Measurements from ENCODE around the gene AKT2. TPM values are rescaled to one million over a fixed set of nuclear protein-coding genes. Genes with fewer than 3 reads are reported as not detected.

The AKT2 gene
- total RNA-seq, 1 donor from 2014 or later: 105 TPM

DNA sequence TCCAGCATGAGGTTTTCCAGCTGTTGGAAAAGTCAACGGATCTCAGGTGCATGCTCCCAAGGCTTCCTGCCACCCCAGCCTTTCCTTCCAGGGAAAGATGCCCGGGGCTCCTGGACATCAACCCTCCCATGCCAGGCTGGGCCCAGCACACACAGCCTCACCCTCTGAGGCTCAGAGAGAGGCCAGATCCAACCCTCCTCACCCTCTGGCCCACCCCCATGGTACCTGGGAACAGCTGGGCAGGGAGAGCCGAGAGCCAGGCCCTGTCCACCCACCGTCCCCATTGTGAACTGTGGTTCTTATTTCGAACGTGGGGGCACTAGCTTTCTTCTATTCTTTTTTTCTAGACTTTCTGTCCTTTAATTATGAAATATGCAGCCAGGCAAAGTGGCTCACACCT, 48.8 kb downstream of the AKT2 start:
- Histone ChIP-seq H3K9me3 (no peaks in the 10 kb centered on the region), H3K27me3 (no peaks in the 10 kb centered on the region), H3K4me3 (no peak overlapping the region), H3K36me3 (peaks cover 0 to 70% of the 10 kb centered on the region in 2 donors), H3K27ac (no peak overlapping the region), H3K4me1 (peaks cover 9% of the 10 kb centered on the region)
- intact Hi-C loops (cut with DNase I): no loop called here
- DNase-seq (ENCODE audit: extremely low spot score in 2 of 2): no peak
- TF ChIP-seq POLR2A (IDR thresholded peaks at IDR 0.05) (no peak), POLR2AphosphoS5 (IDR thresholded peaks at IDR 0.05; ENCODE audit: insufficient read depth in 1 of 2, low read depth in 1 of 2) (no peak), CTCF (IDR thresholded peaks at IDR 0.05) (no peak)

DNA sequence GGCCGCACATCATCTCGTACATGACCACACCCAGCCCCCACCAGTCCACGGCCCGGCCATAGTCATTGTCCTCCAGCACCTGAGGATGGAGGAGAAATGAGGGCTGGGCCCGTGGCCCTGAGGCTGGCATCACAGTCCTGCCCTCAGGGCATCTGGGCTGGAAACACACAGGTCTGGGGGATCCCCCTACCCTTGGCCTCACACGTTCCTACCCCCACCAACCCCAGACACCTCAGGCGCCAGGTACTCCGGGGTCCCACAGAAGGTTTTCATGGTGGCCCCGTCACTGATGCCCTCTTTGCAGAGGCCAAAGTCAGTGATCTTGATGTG, 49.2 kb downstream of the AKT2 start:
- Histone ChIP-seq H3K9me3 (no peaks in the 10 kb centered on the region), H3K36me3 (peaks cover 0 to 69% of the 10 kb centered on the region in 2 donors), H3K27ac (no peak overlapping the region), H3K4me3 (no peak overlapping the region), H3K27me3 (no peaks in the 10 kb centered on the region), H3K4me1 (peaks cover 9% of the 10 kb centered on the region)
- TF ChIP-seq POLR2A (IDR thresholded peaks at IDR 0.05) (no peak), CTCF (IDR thresholded peaks at IDR 0.05) (no peak), POLR2AphosphoS5 (IDR thresholded peaks at IDR 0.05; ENCODE audit: insufficient read depth in 1 of 2, low read depth in 1 of 2) (no peak)
- intact Hi-C loops (cut with DNase I): no loop called here
- DNase-seq (ENCODE audit: extremely low spot score in 2 of 2): no peak

DNA sequence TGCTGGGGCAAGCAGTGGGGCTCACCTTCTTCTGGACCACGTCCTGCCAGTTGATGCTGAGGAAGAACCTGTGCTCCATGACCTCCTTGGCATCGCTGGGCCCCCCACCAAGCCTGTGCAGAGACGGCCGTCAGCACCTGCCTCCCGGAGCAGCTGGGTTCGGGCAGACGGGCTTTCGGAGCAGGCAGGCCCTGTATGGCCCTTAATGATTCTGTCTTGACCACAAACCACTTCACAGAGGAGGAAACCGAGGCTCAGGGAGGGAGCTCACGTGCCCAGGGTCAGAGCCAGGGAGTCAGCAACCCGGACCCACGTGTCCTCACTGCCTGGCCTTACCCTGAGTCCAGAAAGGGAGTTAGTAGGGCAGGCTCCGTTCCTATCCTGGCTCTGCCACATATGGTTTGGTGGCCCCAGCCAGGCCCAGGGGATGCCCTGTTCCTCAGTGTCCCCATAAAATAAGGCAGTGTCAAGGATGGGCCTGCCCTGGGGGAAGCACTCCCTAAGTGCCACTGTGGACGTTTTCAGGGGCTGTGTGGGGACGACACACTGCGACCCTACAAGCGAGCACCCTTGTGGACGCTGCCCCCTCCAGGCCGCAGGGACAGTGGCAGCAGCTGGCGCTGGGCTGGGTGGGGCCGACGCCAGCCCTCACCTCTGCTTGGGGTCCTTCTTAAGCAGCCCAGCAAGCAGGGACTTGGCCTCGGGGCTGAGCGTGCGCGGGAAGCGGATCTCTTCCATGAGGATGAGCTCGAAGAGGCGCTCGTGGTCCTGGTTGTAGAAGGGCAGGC, 49.7 kb downstream of the AKT2 start:
- H3K4me1 ChIP-seq: peaks cover 9% of the 10 kb centered on the region
- TF ChIP-seq POLR2AphosphoS5 (IDR thresholded peaks at IDR 0.05; ENCODE audit: insufficient read depth in 1 of 2, low read depth in 1 of 2) (no peak), CTCF (IDR thresholded peaks at IDR 0.05) (no peak), POLR2A (IDR thresholded peaks at IDR 0.05) (no peak)
- H3K9me3 ChIP-seq: no peaks in the 10 kb centered on the region
- H3K27ac ChIP-seq: no peak overlapping the region
- intact Hi-C loops (cut with DNase I): no loop called here
- DNase-seq (ENCODE audit: extremely low spot score in 2 of 2): no peak
- no peak overlapping the region for H3K4me3 ChIP-seq
- H3K36me3 ChIP-seq: peaks cover 0 to 65% of the 10 kb centered on the region in 2 donors
- no peaks in the 10 kb centered on the region for H3K27me3 ChIP-seq

GRCh38 chr19:40234429-40235237, 50.5 kb downstream of the AKT2 start:
- H3K4me3 ChIP-seq: no peak overlapping the region
- no peak for DNase-seq (ENCODE audit: extremely low spot score in 2 of 2)
- TF ChIP-seq POLR2A (IDR thresholded peaks at IDR 0.05): no peak
- no peak for TF ChIP-seq POLR2AphosphoS5 (IDR thresholded peaks at IDR 0.05; ENCODE audit: insufficient read depth in 1 of 2, low read depth in 1 of 2)
- no peak for TF ChIP-seq CTCF (IDR thresholded peaks at IDR 0.05)
- H3K4me1 ChIP-seq: peaks cover 9% of the 10 kb centered on the region
- peaks cover 0 to 57% of the 10 kb centered on the region in 2 donors for H3K36me3 ChIP-seq
- no peaks in the 10 kb centered on the region for H3K27me3 ChIP-seq
- H3K9me3 ChIP-seq: no peaks in the 10 kb centered on the region
- no peak overlapping the region for H3K27ac ChIP-seq
- intact Hi-C loops (cut with DNase I): no loop called here

Measured in vagina (tissue), 2 donors.